Middle frontal gyrus (tissue), 1 donor: ENCODE data around the gene IFNA16.
"Not testable (repeated sequence)": the region's sequence is repeated elsewhere in the genome, so short reads cannot be mapped to it uniquely, and the experiment has no call there.

Source experiments
- DNase-seq: peaks from one replicate; pipeline ENCODE4 v3.0.0-alpha.2; 2015; ENCODE audit warnings: low spot score; ENCODE audit errors: extremely low spot score

Gene IFNA16

GRCh38 chr9:21217211-21217610, at the start of gene IFNA16:
IFNA16 (minus strand) TSS chr9:21217311; CDS start chr9:21217305, 6 bp downstream.
- not testable (repeated sequence) for DNase-seq

GRCh38 chr9:21265421-21266189, 48.5 kb upstream of the IFNA16 start:
- no peak for DNase-seq

GRCh38 chr9:21255538-21256212, 38.6 kb upstream of the IFNA16 start:
- no peak for DNase-seq

- DNase-seq, result no peak
Measured at GRCh38 chr9:21252721-21253547, 35.8 kb upstream of the IFNA16 start.

DNA sequence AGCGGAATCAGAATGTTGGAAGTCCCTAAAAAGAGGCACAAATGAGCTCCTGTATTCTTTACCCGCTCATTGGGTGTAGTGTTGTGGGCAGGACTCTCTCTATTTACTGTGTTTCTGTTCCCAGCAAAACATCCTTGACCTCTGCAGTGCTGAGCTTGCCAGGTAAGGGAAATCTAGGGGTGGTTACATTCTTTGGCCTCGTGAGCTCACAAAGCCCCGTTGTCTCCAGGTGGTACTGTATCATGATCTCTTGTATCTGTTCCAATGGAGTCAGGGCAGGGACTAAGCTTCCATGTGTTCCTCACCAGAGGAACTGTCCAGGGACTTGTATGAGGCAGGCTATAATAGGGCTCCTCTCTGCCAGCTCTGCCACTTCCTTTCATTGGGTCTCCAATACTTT, 34.5 kb upstream of the IFNA16 start:
- no peak for DNase-seq

GRCh38 chr9:21251190-21251589, 34.1 kb upstream of the IFNA16 start:
- no peak for DNase-seq

DNA sequence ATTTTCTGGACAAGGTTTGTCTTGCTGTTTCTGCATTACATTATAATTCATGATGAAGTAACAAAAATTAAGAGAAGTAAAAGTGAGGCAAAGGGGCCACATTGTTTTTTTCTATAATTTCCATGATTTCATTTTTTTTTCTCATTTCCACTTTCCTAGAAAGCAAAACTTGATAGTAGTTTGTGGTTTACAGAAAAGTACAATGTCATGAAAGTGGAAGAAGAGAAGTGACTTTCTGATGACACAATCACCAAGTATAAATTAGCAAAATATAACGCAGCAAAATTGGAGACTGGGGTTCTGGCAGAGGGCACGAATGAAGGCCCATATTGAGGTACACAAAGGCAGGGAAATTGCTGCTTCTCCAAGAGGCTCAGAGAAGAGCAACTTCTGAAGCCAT, 27.7 kb upstream of the IFNA16 start:
- DNase-seq, result no peak

- DNase-seq, result no peak
Measured at GRCh38 chr9:21239911-21240310, 22.8 kb upstream of the IFNA16 start, which contains the start of gene IFNA14. IFNA14 (minus strand) TSS chr9:21240005; CDS start chr9:21239935, 70 bp downstream.

DNA sequence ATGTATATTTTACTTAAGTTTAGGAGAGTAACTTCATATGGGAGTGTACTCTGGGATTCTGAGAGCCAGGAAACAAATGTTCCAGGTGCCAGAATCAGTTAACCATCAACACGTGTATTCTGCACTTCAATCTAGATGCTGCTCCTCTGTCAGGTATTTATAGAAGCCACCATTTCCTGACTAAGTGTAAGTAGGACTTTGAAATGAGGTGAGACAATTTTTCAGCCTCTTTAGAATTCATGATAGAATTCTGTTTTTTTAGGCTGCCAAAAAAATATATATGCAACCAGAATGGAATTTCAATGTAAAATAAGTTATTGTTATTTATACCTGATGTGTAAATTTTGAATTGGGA, 19.2 kb upstream of the IFNA16 start:
- DNase-seq, result not testable (repeated sequence)

DNA sequence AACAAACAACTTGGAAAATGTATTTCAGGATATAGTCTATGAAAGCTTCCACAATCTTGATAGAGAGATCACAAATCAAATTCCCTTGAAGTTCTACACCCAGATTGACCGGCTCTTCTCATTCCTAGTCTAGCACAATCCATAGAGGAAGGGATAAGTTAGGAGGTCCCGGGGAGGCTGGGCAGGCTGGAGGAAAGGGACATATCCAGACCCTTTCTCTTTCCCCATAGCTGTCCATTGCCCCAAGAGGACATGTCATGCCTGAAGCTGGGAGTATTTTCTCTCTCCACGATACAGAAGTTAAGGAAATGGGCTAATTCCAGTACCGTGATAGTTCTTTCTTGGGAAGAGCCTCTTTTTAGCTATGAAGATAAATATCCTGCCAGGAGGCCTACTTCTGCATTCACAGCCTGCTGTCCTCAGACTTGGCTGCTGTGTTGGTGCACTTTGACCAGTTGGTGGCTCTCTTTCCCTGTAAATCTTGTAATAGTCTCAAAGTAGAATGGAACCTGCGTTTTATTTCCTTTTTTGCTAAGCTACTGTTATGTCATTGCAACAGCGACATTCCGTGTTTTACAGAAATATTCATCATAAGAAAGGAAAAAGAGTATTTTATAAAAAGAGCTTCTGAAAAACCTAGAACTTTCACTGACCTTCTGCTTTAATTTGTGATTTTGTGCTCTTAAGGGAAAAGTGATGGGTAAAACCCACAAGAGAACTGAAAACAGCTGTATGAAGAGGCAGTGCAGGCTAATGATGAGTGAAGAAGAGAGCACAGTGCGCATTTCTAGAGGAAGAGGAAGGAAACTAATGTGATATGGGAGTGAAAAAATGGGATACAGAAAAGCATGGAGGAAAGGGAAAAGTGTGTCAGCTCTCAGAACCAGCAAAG, 18.6 kb upstream of the IFNA16 start:
- peak; percentile 8 for DNase-seq

GRCh38 chr9:21234153-21234687, 17.1 kb upstream of the IFNA16 start:
- no peak for DNase-seq

- DNase-seq, result no peak
Measured at GRCh38 chr9:21233258-21233657, 16.1 kb upstream of the IFNA16 start.

GRCh38 chr9:21228122-21228521, 11.0 kb upstream of the IFNA16 start, which contains the start of gene IFNA17:
IFNA17 (minus strand) TSS chr9:21228222; CDS start chr9:21228173, 49 bp downstream.
- DNase-seq, result no peak

- not testable (repeated sequence) for DNase-seq
Measured at GRCh38 chr9:21213411-21214326, 3.4 kb downstream of the IFNA16 start.

- not testable (repeated sequence) for DNase-seq
Measured at GRCh38 chr9:21212160-21212559, 5.0 kb downstream of the IFNA16 start.

- DNase-seq, result not testable (repeated sequence)
Measured at GRCh38 chr9:21210782-21211181, 6.3 kb downstream of the IFNA16 start.

DNA sequence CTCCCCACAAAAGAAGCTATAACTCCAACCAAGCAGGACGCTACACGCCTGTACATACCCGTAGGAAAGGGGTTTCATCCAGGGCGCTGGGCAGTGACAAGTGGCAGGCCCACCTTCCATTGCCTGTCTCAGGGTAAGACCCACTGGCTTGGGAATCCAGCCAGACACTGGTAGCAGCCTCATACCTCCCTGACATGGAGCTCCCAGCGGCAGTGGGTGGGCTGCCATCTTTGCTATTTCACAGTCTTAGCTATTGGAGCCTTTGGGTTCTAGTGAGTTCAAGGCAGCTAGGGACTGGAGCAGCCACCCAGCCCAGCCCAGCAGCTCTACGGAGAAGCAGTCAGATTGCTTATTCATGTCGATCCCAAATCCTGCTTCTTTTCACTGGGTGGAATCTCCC, 6.8 kb downstream of the IFNA16 start:
- no peak for DNase-seq

DNA sequence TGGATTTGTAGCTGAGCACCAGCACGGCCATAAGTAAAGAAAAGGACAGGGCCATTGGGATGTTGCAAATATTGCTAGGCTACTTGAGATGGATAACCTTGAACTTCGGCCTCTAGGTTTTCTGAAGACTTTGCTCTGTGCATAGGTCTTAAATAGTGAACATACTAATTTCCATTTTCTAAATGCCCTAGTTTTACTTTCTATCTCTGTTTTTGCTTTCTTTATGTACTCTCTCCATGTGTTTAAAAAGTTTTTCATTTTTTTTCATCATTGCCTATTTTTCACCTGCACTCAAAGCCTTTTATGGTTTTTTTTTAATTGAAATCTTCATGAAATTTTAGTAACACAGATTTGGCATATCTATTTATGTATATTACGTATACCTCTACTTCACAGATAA, 10.1 kb downstream of the IFNA16 start, which contains the start of gene IFNA10:
TSS of gene IFNA10 (minus strand) at position 101 of the 400 bp plus-strand sequence. CDS start at position 55, 46 bp downstream.
- DNase-seq, result not testable (repeated sequence)

- no peak for DNase-seq
Measured at GRCh38 chr9:21205204-21205603, 11.9 kb downstream of the IFNA16 start.
